Activated CD8-positive, alpha-beta T cell treated with anti-CD3 and anti-CD28 coated beads for 36 hours (primary cell): ENCODE data around the gene MTCH1. TPM values are rescaled to one million over a fixed set of nuclear protein-coding genes. Genes with fewer than 3 reads are reported as not detected.

Source experiments
- ATAC-seq: fragments of 200-7000 bp; cut with Tn5 transposase; one replicate; pipeline ENCODE4 v1.10.0; 2021; ENCODE audit warnings: mild to moderate bottlenecking, moderate library complexity
- CTCF ChIA-PET: fragments of 350-600 bp; sonication (Branson Sonifier 250); formaldehyde crosslinking; loops from one replicate; lab custom pipeline; 2021; ENCODE audit warnings: antibody characterized with exemption; lab: Charles Lee
- POLR2A ChIA-PET: fragments of 350-600 bp; sonication (Branson Sonifier 250); formaldehyde crosslinking; loops from one replicate; lab custom pipeline; 2021; ENCODE audit warnings: antibody characterized with exemption; lab: Charles Lee
- DNase-seq: peaks from one replicate; pipeline ENCODE4 v3.0.0-alpha.2; 2020
- H3K27ac Mint-ChIP-seq: one replicate; pipeline ENCODE4 v1.8.0; 2021; ENCODE audit warnings: mild to moderate bottlenecking, mixed read lengths
- H3K27me3 Mint-ChIP-seq: one replicate; pipeline ENCODE4 v1.8.0; 2021; ENCODE audit warnings: mixed read lengths
- H3K36me3 Mint-ChIP-seq: one replicate; pipeline ENCODE4 v1.8.0; 2021; ENCODE audit warnings: low read depth, mixed read lengths
- H3K4me1 Mint-ChIP-seq: one replicate; pipeline ENCODE4 v1.8.0; 2021; ENCODE audit warnings: low read depth, mixed read lengths
- H3K4me3 Mint-ChIP-seq: one replicate; pipeline ENCODE4 v1.8.0; 2021; ENCODE audit warnings: mild to moderate bottlenecking, moderate library complexity, mixed read lengths
- H3K9me3 Mint-ChIP-seq: one replicate; pipeline ENCODE4 v1.8.0; 2021; ENCODE audit warnings: mixed read lengths
- CTCF ChIP-seq: fragments of 200-600 bp; IDR thresholded peaks from one replicate; pipeline ENCODE4 v1.8.0; 2022; ENCODE audit warnings: antibody characterized with exemption, mild to moderate bottlenecking
- intact Hi-C: fragments of 100-400 bp; cut with micrococcal nuclease; formaldehyde crosslinking; loops from one replicate; pipeline ENCODE4 v1.10.0; 2022
- total RNA-seq, 2 experiments: library from RNA; stranded (reverse); gene quantifications; one replicate each; pipeline ENCODE4 v1.2.3, GENCODE V29; 2021

MTCH1 gene
- total RNA-seq, 2 experiments from 2014 or later: 96.5 to 100 TPM

GRCh38 chr6:36980129-36980528 is 5.9 kb downstream of the MTCH1 start:
- ChIA-PET CTCF (interaction anchor here (1.2 to 2.7 kb wide), 5 partner anchors 8 to 109 kb away, joined by 3 to 16 read pairs (median 5); partner anchors contain the start of gene C6orf89), POLR2A (interaction anchor here (1.9 kb wide), 1 partner anchor 38 kb away, joined by 4 read pairs; no protein-coding TSS in a partner anchor)

GRCh38 chr6:36979347-36979742 is 6.7 kb downstream of the MTCH1 start:
- Mint-ChIP-seq H3K9me3 (no peaks in the 10 kb centered on the region), H3K4me1 (peaks cover 26% of the 10 kb centered on the region), H3K27ac (peak overlapping the region; percentile 22), H3K36me3 (peaks cover 20% of the 10 kb centered on the region), H3K27me3 (no peaks in the 10 kb centered on the region), H3K4me3 (no peak overlapping the region)
- ChIA-PET POLR2A (interaction anchor here (1.1 to 1.9 kb wide), 2 partner anchors 38 to 106 kb away, joined by 3 to 4 read pairs; no protein-coding TSS in a partner anchor), CTCF (interaction anchor here (0.7 to 2.7 kb wide), 16 partner anchors 9 to 241 kb away, joined by 3 to 14 read pairs (median 3); partner anchors contain the start of genes C6orf89 and PPIL1)
- peak; percentile 37 for TF ChIP-seq CTCF
- ATAC-seq (peak; percentile 70), DNase-seq (peak; percentile 50)
- intact Hi-C loops: no loop called here

More at GRCh38 chr6:36980129-36980528, 5.9 kb downstream of the MTCH1 start:
- Mint-ChIP-seq H3K36me3 (peaks cover 17% of the 10 kb centered on the region), H3K4me3 (no peak overlapping the region), H3K27ac (no peak overlapping the region), H3K9me3 (no peaks in the 10 kb centered on the region), H3K27me3 (no peaks in the 10 kb centered on the region), H3K4me1 (peaks cover 26% of the 10 kb centered on the region)
- no peak for DNase-seq
- no peak for ATAC-seq
- intact Hi-C loops: loop anchor here (10.0 kb wide), 1 partner anchor 95 kb away; the partner anchor contains the start of gene C6orf89
- no peak for TF ChIP-seq CTCF

DNA sequence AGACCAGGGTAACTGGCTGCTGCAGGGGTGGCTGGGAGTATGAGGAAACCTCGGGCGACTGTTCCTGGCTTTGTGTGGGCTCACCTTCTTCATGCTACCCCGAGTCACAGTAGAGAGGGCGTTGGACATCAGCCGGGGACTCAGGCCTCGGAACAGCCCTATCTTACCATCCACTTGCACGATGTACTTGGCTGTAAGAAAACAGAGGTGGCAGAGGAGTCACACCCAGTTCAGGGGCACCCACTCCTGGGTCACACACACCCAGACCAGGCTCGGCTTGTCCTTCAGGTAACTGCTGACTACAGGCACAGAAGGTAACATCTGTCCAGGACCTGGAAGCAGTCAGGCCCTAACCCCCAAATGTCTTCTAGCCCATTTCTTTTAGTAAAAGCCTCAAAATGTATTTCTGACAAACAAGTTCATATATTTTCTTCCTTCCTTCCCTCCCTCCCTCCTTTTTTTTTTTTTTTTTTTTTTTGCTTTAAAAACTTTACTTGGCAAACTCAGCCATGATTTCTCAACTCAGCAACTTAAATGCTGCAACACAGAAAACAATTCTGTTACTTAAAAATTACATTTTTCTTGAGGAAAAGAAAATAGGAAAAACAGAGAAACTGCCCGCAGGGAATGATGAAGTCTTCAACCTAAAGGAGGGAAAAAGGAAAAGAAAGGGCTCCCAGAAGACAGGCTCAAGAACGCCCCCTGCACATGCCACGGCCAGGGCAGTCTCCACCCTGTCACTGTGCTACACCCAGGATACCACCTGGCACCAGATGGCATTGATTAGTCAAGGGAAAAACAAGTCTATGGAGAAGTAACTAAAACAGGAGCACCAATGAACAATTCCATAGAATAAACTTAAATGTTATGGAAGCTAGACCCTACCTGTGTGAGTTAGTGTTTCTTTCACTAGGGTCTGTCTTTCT is 7.3 kb downstream of the MTCH1 start:
- Mint-ChIP-seq H3K4me1 (peaks cover 26% of the 10 kb centered on the region), H3K27me3 (no peaks in the 10 kb centered on the region), H3K36me3 (peaks cover 24% of the 10 kb centered on the region), H3K4me3 (no peak overlapping the region), H3K9me3 (no peaks in the 10 kb centered on the region), H3K27ac (peak overlapping the region; percentile 34)
- ChIA-PET POLR2A (interaction anchor here (0.5 to 1.1 kb wide), 3 partner anchors 43 to 281 kb away, joined by 3 to 6 read pairs (median 3); no protein-coding TSS in a partner anchor), CTCF (interaction anchor here (0.9 to 1.5 kb wide), 16 partner anchors 9 to 241 kb away, joined by 3 to 14 read pairs (median 3); partner anchors contain the start of gene PPIL1)
- ATAC-seq (no peak), DNase-seq (no peak)
- intact Hi-C loops: no loop called here
- TF ChIP-seq CTCF: no peak

DNA sequence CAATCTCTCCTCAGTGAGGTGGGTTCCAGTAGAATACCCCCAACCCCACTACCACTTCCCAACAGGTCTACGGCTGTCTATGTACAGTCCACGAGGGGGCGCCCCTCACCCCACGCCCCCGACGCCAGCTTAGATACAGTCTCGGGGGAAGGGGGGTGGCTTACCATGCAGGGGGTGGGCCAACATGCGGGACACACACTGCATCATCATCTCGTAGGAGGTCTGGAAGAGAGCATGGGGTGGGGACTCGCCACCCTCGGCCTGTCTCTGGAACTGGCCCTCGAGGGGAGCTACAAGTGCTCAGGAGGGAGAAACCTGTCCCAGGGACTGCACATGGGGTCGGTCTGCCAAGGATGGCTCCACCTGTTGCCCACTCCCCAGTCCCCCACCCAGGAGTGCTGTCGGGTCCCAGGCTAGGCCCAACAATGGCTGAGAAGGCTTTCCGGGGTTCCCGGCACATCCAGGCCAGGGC is 8.5 kb downstream of the MTCH1 start:
- POLR2A ChIA-PET: interaction anchor here (0.8 to 2.9 kb wide), 4 partner anchors 8 to 279 kb away, joined by 3 to 15 read pairs (median 4); partner anchors contain the start of gene MTCH1
- Mint-ChIP-seq H3K4me3 (no peak overlapping the region), H3K9me3 (no peaks in the 10 kb centered on the region), H3K4me1 (peaks cover 24% of the 10 kb centered on the region), H3K27ac (no peak overlapping the region), H3K27me3 (no peaks in the 10 kb centered on the region), H3K36me3 (peaks cover 28% of the 10 kb centered on the region)
- no peak for DNase-seq
- intact Hi-C loops: no loop called here
- peak; percentile 45 for ATAC-seq
- CTCF ChIA-PET: interaction anchor here (0.7 to 1.4 kb wide), 4 partner anchors 13 to 74 kb away, joined by 3 to 6 read pairs (median 3); partner anchors contain the start of gene PI16
- no peak for TF ChIP-seq CTCF
